Measurements from ENCODE around the gene OCLN.

The OCLN gene

GRCh38 chr5:69509212-69509611 is 16.6 kb downstream of the OCLN start:
- Histone ChIP-seq H3K27ac (replicated peaks) (no peak overlapping the region), H3K4me3 (replicated peaks; ENCODE audit: insufficient read depth, low read length) (no peak overlapping the region), H3K27me3 (ENCODE audit: insufficient read depth, poor library complexity, severe bottlenecking) (no peaks in the 10 kb centered on the region)
- no peak for TF ChIP-seq POLR2AphosphoS5 (IDR thresholded peaks at IDR 0.05; ENCODE audit: low read depth)
- no peak for TF ChIP-seq CTCF (IDR thresholded peaks at IDR 0.05; ENCODE audit: insufficient read depth, low read length)
- TF ChIP-seq GABPA (IDR thresholded peaks at IDR 0.05; ENCODE audit: low read depth), result peak; percentile 51; the same call in 1 of the 2 replicates
- TF ChIP-seq SPI1 (IDR thresholded peaks at IDR 0.05; ENCODE audit: borderline replicate concordance, low read depth), result peak; percentile 83; the same call in 1 of the 2 replicates
- TF ChIP-seq REST (IDR thresholded peaks at IDR 0.05; ENCODE audit: insufficient replicate concordance, low read depth), result no peak
- DNase-seq (ENCODE audit: low read depth in 1 of 2, low spot score in 1 of 2), result peak in 1 of 2 experiments; percentile 63

- Histone ChIP-seq H3K27ac (replicated peaks) (no peak overlapping the region), H3K4me3 (replicated peaks; ENCODE audit: insufficient read depth, low read length) (no peak overlapping the region), H3K27me3 (ENCODE audit: insufficient read depth, poor library complexity, severe bottlenecking) (no peaks in the 10 kb centered on the region)
- TF ChIP-seq CTCF (IDR thresholded peaks at IDR 0.05; ENCODE audit: insufficient read depth, low read length) (no peak), GABPA (IDR thresholded peaks at IDR 0.05; ENCODE audit: low read depth) (no peak), POLR2AphosphoS5 (IDR thresholded peaks at IDR 0.05; ENCODE audit: low read depth) (no peak), SPI1 (IDR thresholded peaks at IDR 0.05; ENCODE audit: borderline replicate concordance, low read depth) (no peak), REST (IDR thresholded peaks at IDR 0.05; ENCODE audit: insufficient replicate concordance, low read depth) (no peak)
- DNase-seq (ENCODE audit: low read depth in 1 of 2, low spot score in 1 of 2), result no peak
These were observed 18.1 kb downstream of the OCLN start for GRCh38 chr5:69510694-69511093.

GRCh38 chr5:69512740-69513260 is 20.2 kb downstream of the OCLN start:
- Histone ChIP-seq H3K27ac (replicated peaks) (no peak overlapping the region), H3K4me3 (replicated peaks; ENCODE audit: insufficient read depth, low read length) (no peak overlapping the region)
- DNase-seq (ENCODE audit: low read depth in 1 of 2, low spot score in 1 of 2), result no peak

More at GRCh38 chr5:69512740-69513260, 20.2 kb downstream of the OCLN start:
- TF ChIP-seq GABPA (IDR thresholded peaks at IDR 0.05; ENCODE audit: low read depth) (no peak), CTCF (IDR thresholded peaks at IDR 0.05; ENCODE audit: insufficient read depth, low read length) (no peak), REST (IDR thresholded peaks at IDR 0.05; ENCODE audit: insufficient replicate concordance, low read depth) (no peak), POLR2AphosphoS5 (IDR thresholded peaks at IDR 0.05; ENCODE audit: low read depth) (no peak), SPI1 (IDR thresholded peaks at IDR 0.05; ENCODE audit: borderline replicate concordance, low read depth) (no peak)
- no peaks in the 10 kb centered on the region for H3K27me3 ChIP-seq (ENCODE audit: insufficient read depth, poor library complexity, severe bottlenecking)

Data from HL-60 (cell line).